Kidney (tissue), 14 donors: ENCODE data around the gene NXPH4. TPM values are rescaled to one million over a fixed set of nuclear protein-coding genes. Genes with fewer than 3 reads are reported as not detected.

Source experiments
- DNase-seq, 5 donors: peaks; one replicate each; pipeline ENCODE4 v3.0.0-alpha.2; 2013 to 2020
- FAIRE-seq: peaks from 2 replicates; lab custom pipeline; 2012; peaks lifted over from hg19 to GRCh38; lab: Jason Lieb, UNC
- H3K27ac ChIP-seq, 2 donors: one replicate each; pipeline ENCODE4 v1.7.0; 2013; ENCODE audit warnings: low read depth in 2 of 2, low read length in 2 of 2, inconsistent platforms in 1 of 2
- H3K27me3 ChIP-seq: one replicate; pipeline ENCODE4 v1.7.1; 2013; ENCODE audit warnings: low read length, inconsistent platforms; ENCODE audit not compliant: control insufficient read depth, insufficient read depth
- H3K36me3 ChIP-seq, 3 donors: one replicate each; pipeline versions ENCODE4 v1.7.0 to v1.7.1; 2013; ENCODE audit warnings: low read length in 3 of 3, control low read depth in 1 of 3, inconsistent platforms in 1 of 3; ENCODE audit not compliant: insufficient read depth in 3 of 3, control insufficient read depth in 2 of 3
- H3K4me1 ChIP-seq, 3 donors: one replicate each; pipeline versions ENCODE4 v1.7.0 to v1.7.1; 2013; ENCODE audit warnings: low read length in 3 of 3, inconsistent platforms in 1 of 3, low read depth in 1 of 3; ENCODE audit not compliant: control insufficient read depth in 2 of 3, insufficient read depth in 2 of 3
- H3K4me3 ChIP-seq, 3 donors: one replicate each; pipeline versions ENCODE4 v1.7.0 to v1.8.1; 2013; ENCODE audit warnings: low read length in 3 of 3, control low read depth in 1 of 3, inconsistent platforms in 1 of 3
- H3K9ac ChIP-seq, 3 donors: one replicate each; pipeline versions ENCODE4 v1.7.0 to v1.7.1; 2013; ENCODE audit warnings: low read length in 3 of 3, control low read depth in 1 of 3, inconsistent platforms in 1 of 3
- H3K9me3 ChIP-seq, 3 donors: one replicate each; pipeline versions ENCODE4 v1.7.0 to v1.7.1; 2013; ENCODE audit warnings: low read length in 3 of 3, control low read depth in 1 of 3, inconsistent platforms in 1 of 3; ENCODE audit not compliant: control insufficient read depth in 2 of 3, insufficient read depth in 1 of 3
- intact Hi-C: fragments of 100-400 bp; cut with DNase I; formaldehyde crosslinking; loops from one replicate; pipeline ENCODE4 v1.11.1; 2022
- polyA plus RNA-seq: library from polyadenylated mRNA; stranded (reverse); fragments of 350-450 nt; fragmentation: Illumina TruSeq; extraction: RNeasy Lipid Tissue Mini Kit (QIAGEN cat#74804); gene quantifications from one replicate; pipeline ENCODE4 v1.2.3, GENCODE V29; 2014; ENCODE audit warnings: low read depth, low replicate concordance; ENCODE audit not compliant: insufficient read depth
- total RNA-seq: library from RNA; stranded (reverse); fragmentation: NEBNext Ultra II Directional; extraction: Animal tissue kit (Norgen Biotek cat#: 25700); gene quantifications from one replicate; pipeline ENCODE4 v1.2.1, GENCODE V29; 2021
- TF ChIP-seq, protein P1 (sequence below): IDR thresholded peaks from 3 replicates; pipeline ENCODE4 v1.5.1; 2012; ENCODE audit warnings: mild to moderate bottlenecking, moderate library complexity, borderline replicate concordance; ENCODE audit not compliant: insufficient read depth; ENCODE audit errors: extremely low read depth
- donor health status: control.
- donor health status: control.
- donor health status: control.
- donor health status: control.
- donor health status: control.
- donor health status: DM: yes; HTN: yes; CAD: no.
- donor health status: Normal renal cell carcinoma (clear cell type).

The NXPH4 gene
- total and polyA plus RNA-seq, 2 donors from 2014 or later: 0.16 to 0.71 TPM

- H3K4me3 ChIP-seq: peak overlapping the region in 2 of 3 donors; percentile 7 to 39
- H3K4me1 ChIP-seq: peaks cover 0 to 12% (median 8%) of the 10 kb centered on the region in 3 donors
- TF ChIP-seq, protein P1, sequence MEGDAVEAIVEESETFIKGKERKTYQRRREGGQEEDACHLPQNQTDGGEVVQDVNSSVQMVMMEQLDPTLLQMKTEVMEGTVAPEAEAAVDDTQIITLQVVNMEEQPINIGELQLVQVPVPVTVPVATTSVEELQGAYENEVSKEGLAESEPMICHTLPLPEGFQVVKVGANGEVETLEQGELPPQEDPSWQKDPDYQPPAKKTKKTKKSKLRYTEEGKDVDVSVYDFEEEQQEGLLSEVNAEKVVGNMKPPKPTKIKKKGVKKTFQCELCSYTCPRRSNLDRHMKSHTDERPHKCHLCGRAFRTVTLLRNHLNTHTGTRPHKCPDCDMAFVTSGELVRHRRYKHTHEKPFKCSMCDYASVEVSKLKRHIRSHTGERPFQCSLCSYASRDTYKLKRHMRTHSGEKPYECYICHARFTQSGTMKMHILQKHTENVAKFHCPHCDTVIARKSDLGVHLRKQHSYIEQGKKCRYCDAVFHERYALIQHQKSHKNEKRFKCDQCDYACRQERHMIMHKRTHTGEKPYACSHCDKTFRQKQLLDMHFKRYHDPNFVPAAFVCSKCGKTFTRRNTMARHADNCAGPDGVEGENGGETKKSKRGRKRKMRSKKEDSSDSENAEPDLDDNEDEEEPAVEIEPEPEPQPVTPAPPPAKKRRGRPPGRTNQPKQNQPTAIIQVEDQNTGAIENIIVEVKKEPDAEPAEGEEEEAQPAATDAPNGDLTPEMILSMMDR: no peak
- intact Hi-C loops: no loop called here
- no peaks in the 10 kb centered on the region for H3K9me3 ChIP-seq
- H3K36me3 ChIP-seq: no peaks in the 10 kb centered on the region
- no peak overlapping the region for H3K27ac ChIP-seq
- H3K9ac ChIP-seq: no peak overlapping the region
- FAIRE-seq: no peak
- DNase-seq: peak in 3 of 5 donors; percentile 46 to 66 (median 62)
- H3K27me3 ChIP-seq: peaks cover 48% of the 10 kb centered on the region
These were observed 606 bp downstream of the NXPH4 start for GRCh38 chr12:57216921-57217879.

- Histone ChIP-seq H3K9ac (no peak overlapping the region), H3K27ac (no peak overlapping the region), H3K4me1 (peaks cover 0 to 12% (median 8%) of the 10 kb centered on the region in 3 donors), H3K36me3 (no peaks in the 10 kb centered on the region), H3K4me3 (no peak overlapping the region), H3K9me3 (no peaks in the 10 kb centered on the region), H3K27me3 (peaks cover 52% of the 10 kb centered on the region)
- DNase-seq (peak in 1 of 5 donors; percentile 57), FAIRE-seq (no peak)
- TF ChIP-seq, protein P1: no peak
- intact Hi-C loops: no loop called here
These were observed 1.6 kb downstream of the NXPH4 start for GRCh38 chr12:57218030-57218853.

GRCh38 chr12:57219205-57219992 is 2.8 kb downstream of the NXPH4 start:
- Histone ChIP-seq H3K27me3 (peaks cover 52% of the 10 kb centered on the region), H3K9ac (no peak overlapping the region), H3K4me1 (peaks cover 0 to 9% (median 0%) of the 10 kb centered on the region in 3 donors), H3K36me3 (no peaks in the 10 kb centered on the region), H3K4me3 (no peak overlapping the region), H3K9me3 (no peaks in the 10 kb centered on the region), H3K27ac (no peak overlapping the region)
- peak in 1 of 5 donors; percentile 48 for DNase-seq
- TF ChIP-seq, protein P1: no peak
- FAIRE-seq: no peak
- intact Hi-C loops: no loop called here
